Stimulated activated CD4-positive, alpha-beta T cell treated with anti-CD3 and anti-CD28 coated beads, Interleukin-2, amount 100 ng/mL, for 48 hours (primary cell): Measurements from ENCODE around the gene COL1A2.
A peak's percentile ranks its signal among the peaks of the same experiment; 100 is the strongest.

Experiments used
- DNase-seq, 2 donors: peaks; one replicate each; pipeline ENCODE4 v3.0.0-alpha.2; 2020

COL1A2 gene

DNA sequence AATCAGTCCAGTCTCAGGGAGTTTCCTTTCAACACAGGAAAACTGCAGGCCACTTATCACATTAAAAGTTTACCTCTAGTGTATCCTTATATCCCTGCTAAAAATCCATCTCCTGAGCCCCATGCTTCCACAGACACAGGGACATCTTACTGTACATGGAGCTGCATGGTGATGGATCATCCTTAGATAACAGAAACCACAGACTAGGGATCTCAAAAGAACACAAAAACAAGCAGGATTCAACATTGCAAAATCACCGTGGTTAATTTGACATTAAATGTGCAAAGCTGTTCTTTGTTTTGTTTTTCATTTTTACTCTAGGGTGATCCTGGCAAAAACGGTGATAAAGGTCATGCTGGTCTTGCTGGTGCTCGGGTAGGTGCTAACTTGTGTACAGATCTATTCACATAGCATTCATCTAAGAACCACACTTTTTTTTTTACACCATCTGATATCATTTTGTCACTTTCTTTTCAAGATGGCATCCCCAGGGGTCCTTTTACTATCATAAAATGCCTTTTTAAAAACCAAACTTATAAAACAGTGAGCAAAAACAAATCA lies 18.1 kb downstream of the COL1A2 start:
- DNase-seq, result no peak

DNA sequence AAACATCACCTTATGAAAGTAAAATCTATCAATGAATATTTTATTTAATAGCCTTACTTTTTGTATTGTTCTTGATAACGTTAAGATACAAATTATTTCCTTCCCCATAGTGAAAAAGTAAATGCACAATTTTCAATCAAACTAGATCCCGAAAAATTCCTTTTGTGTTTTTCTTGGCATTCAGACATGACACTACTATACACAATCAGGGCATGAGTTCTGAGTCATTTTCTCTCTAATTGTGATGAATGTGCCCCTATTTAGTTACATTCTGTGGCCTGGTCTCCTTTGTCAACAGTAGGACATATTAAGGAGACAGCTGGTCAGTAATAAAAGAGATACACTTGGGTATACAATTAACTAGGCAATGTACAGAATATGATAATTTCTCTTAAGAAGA lies 19.8 kb downstream of the COL1A2 start:
- DNase-seq, result no peak

DNA sequence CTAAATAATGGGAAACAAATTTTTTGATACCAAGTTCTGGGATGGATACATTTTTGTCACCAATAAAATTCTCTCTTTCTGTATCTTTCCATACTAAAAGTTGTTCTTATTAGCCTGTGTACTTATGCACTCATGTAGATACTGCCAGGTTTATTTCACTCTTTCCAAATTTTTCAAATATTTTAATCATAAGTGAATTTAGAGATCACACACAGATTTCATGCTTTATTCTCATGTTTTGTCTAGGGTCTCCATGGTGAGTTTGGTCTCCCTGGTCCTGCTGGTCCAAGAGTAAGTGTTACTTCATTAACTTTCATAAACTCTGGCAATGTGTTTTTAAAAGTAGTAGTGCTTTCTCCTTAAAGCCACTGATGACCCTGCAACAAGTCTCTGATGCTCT lies 20.3 kb downstream of the COL1A2 start:
- no peak for DNase-seq

DNA sequence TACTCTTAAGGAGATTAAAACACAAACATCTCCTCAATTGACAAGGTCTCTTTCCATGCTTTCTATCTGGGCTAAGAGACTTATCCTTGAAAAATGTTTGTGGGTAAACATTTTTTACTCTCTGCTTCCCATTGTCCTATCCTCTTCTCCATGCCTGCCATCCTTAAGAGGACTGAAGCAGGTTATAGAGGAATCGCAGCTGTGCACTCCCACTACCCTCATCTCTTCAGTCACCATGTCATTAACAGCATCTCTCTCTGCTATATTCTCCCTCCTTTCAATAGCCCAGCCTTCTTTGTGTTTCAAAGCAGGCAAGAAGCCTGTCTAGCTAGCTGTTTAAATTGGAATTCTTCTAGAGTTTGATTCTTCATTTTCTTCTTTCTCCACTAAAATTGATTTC lies 22.6 kb downstream of the COL1A2 start:
- DNase-seq, result no peak

DNA sequence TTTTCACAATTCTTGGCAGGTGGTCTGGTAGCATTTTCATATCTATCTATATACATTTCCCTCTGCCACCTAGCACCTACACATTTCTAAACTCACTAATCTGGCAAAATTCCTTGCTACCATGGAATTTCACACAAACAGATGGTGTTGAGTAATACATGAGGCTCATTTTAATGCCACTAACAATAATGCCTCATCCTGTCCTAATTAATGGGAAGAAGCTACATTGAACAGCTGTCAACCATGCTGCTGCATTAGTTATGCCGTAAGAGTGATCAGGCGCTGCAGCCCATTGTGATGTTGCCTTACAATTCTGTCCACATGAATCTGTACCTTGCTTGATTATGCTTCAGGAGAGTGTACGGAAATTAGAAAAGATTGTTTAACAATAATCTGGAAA lies 23.2 kb downstream of the COL1A2 start:
- DNase-seq, result no peak

DNA sequence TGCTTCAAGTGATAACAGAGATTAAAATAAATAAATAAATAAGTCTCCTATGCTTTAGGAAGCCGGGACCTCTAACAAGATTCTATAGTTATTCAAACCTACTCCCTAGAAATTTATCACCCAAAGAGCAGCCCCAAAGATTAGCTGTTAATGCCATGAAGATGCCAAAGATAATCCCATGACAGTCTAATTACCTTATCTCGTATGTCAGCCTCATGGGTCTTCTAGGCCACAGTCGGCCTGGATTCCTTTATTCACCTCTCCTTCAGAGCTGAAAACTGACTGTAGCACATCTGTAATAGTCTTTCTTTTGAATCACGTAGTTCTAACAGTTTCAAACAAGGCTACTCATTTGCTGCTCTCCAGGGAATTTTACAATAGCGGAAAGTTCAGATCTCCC lies 24.2 kb downstream of the COL1A2 start:
- no peak for DNase-seq

DNA sequence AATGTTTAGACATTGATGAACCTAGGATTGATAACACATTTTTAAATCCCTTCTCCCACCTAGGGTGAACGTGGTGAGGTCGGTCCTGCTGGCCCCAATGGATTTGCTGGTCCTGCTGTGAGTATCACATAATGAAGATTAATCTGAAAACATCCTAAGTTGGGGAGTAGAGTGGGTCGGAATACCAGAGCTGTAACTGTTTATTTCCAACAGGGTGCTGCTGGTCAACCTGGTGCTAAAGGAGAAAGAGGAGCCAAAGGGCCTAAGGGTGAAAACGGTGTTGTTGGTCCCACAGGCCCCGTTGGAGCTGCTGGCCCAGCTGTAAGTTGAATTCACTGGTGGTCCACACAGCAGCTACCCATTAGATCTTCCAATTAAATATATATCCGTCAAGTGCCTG lies 25.6 kb downstream of the COL1A2 start:
- no peak for DNase-seq

DNA sequence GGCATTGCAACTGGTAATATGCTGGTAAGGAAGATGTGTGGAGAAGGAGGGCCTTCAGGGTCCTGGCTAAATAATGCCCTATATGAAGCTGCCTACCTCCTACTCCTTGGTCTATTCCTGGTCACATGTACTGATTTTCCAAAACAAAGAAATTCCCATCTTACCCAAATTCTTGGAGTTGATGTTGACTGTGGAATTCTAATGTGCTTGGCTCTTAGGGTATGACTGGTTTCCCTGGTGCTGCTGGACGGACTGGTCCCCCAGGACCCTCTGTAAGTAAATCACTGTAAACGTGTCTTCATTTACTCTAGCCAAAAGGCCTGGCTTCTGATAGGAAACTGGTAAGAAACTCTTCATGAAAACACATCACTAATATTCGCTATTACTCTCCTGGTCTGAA lies 27.0 kb downstream of the COL1A2 start:
- no peak for DNase-seq

DNA sequence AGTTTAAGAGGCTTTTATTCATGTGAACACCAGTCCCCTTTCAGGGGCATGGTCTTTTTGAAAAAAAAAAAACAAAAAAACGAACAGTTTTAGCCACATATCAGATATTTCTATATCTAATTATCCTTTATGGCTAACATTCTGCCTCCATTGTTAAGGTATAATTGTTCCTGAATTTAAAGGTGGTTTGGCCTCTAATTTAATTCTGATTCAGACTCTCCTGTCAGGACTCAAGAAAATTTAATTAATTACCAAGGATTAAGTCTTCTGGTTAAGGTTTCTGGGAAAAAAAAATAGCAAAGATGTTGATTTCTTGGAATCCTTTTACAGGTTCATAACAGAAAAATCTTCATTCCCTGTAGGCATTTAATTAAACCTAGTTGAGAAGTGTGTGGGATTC lies 27.4 kb downstream of the COL1A2 start:
- no peak for DNase-seq

DNA sequence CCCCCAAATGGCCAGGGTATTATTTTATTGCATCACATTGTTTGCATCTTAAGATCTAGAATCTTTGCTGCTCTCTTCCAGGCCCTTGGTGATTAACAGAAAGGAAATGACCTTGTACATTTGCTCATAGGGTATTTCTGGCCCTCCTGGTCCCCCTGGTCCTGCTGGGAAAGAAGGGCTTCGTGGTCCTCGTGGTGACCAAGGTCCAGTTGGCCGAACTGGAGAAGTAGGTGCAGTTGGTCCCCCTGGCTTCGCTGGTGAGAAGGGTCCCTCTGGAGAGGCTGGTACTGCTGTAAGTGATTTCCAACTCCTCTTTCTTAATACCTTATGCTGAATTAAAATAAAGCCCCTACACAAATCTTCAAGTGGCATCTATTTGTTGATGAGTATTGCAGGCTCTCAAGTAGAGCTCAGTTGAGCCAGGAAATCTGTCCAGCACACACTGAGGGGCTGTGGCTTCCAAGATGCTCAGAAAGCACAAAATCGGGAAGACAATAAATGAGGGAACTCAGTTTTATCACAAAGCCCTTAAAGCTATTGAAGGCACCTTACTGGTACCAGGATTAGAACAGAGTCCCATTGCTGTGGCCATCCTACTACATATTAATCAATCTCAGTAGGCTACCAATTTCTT lies 28.2 kb downstream of the COL1A2 start:
- DNase-seq, result no peak

DNA sequence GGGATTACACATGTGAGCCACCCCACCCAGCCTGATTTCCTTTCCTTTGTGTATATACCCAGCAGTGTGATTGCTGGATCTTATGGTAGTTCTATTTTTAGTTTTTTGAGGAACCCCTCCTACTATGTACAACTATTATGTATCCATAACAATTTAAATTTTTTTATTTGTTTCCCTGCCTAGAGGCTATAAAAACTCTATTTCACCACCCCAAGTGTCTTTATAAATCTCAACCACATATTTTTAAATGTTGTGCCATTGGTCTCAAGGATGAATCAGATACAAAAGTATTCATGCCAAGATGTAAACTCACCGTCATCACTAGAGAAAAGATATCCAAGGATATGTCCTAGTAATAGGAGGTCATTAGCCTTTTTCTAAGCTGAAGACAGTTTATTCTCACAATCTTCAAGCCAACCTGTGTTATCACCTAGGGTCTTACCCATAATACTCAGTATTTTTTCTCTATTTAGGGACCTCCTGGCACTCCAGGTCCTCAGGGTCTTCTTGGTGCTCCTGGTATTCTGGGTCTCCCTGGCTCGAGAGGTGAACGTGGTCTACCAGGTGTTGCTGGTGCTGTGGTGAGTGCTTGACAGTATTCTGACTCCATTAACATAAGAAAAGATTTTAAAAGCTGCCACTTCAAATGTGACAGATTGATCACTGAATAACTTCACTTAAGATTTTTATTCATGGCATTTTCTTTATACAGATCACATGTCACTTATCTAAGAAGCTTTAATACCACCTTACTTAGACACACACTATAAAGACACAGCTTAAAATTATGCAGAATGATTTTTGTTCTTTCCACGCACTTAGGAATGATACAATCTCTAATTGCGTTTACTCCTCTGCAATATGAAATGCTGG lies 29.4 kb downstream of the COL1A2 start:
- DNase-seq, result no peak

DNA sequence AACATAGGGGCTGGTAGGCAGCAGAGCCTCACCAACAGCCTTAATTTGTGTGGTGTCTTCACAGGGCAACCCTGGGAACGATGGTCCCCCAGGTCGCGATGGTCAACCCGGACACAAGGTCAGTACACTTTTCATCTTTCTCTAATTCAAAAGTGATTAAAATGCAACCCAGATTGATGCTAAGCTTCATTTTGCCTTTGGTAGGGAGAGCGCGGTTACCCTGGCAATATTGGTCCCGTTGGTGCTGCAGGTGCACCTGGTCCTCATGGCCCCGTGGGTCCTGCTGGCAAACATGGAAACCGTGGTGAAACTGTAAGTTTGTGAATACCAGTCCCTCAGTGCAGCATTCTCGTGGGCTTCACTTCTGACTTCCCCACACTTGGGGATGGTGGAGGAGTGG lies 30.9 kb downstream of the COL1A2 start:
- no peak for DNase-seq

DNA sequence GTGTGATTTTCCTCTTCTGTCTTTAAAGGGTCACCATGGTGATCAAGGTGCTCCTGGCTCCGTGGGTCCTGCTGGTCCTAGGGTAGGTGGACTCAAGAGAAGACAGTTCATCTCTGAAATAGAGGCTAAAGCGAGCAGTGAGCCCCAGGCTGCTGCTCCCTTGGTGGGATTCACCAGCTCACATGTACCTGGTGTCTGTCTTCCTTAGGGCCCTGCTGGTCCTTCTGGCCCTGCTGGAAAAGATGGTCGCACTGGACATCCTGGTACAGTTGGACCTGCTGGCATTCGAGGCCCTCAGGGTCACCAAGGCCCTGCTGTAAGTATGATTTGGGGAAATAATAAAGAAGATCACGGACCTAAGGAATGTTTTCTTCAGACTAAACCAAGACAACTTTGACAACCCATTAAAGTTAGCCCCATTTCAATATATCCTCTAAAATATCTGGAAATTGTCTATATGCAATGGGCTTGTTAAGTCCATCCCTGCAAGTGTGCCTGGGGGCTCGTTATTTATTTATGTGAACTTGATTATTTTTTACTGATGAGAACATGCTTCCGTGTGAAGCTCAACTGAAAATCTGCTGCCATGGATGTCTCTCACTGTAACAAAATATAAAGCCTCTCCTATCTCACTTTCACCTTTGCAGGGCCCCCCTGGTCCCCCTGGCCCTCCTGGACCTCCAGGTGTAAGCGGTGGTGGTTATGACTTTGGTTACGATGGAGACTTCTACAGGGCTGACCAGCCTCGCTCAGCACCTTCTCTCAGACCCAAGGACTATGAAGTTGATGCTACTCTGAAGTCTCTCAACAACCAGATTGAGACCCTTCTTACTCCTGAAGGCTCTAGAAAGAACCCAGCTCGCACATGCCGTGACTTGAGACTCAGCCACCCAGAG lies 32.5 kb downstream of the COL1A2 start:
- no peak for DNase-seq

DNA sequence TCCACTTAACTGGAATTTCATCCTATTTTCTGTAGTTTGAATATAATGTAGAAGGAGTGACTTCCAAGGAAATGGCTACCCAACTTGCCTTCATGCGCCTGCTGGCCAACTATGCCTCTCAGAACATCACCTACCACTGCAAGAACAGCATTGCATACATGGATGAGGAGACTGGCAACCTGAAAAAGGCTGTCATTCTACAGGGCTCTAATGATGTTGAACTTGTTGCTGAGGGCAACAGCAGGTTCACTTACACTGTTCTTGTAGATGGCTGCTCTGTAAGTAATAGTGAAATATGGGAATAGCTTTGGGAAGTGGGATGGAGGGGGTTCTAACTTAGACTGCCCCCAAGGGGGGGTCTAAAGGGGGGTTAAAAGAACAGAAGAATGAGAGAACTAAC lies 34.5 kb downstream of the COL1A2 start:
- no peak for DNase-seq

DNA sequence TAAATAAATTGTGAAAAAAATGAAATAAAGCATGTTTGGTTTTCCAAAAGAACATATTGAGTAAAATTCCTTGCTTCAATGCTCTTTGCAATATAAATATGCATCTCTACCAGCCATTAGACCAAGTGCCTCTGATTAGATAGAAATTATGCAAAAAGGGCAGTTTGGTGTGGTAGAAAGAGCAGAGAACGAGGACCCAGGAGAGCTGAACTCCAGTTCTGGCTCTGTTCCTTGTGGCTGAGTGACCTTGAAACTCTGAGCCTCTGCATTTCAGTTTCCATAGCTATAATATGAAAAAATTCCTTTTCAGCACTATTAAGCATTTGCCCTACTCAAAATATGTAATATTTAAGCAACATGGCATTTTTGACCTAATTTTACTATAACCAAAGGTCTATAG lies 36.5 kb downstream of the COL1A2 start:
- no peak for DNase-seq

DNA sequence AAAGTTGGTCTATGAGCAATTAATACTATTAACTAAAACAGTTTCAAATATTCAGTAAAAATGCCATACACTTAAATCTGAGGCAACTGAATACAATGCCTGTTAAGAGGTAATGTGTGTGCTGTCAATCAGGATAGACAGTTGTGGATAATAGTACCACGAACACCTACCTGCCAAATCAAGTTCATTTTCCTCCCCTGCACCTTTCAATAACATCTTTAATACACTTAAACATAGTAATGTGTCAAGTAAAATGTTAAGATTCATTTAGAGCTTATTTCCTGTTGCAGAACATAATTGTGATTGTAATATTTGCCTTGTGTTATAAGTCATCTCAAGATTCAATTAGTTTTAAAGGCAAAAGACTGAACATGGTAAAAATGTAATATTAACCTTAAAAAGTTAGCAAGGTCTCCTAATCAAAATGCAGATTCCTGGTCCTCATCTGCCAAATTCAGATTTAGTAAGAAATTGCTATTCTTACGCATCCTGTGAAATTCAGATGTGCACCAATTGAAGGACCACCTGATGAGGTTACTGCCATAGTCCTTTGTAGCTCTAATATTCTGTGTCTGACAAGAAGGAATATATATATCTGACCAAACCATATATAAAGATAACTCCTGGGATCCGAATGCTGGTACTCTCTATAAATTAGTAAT lies 37.1 kb downstream of the COL1A2 start:
- no peak for DNase-seq

DNA sequence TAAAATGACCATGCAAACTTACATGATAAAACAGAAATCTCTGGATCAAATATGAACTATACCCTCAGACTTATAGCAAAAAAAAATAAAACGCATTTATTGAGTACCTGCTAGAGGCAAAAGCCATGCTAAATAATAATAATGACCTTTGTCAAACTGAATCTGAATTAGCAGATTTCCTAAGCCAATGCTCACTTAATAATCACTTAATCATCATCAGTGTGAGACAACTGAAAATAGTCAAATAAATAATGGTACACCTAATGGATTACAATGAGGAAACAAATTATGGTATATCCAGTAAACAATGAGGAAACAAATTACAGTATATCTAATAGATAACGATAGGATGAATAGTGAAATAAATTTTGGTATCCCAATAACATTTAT lies 37.6 kb downstream of the COL1A2 start:
- no peak for DNase-seq

DNA sequence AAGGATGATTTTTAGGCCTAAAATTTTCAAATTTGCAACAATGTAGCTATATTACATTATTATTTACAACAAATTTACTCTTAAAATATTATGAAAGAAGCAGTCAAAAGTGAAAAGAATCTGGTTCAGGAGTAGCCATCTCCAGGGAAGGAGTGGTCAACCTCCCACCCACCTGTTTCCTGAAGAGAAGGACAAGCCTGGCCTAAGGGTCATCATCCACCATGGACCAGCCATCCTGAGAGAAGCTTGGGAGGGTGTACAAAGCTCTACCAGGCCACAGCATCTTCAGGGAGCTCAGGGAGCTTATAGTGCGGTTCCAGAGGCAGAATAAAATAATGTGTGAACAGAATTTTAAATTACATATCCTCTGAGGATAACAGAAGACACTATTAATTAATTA lies 38.1 kb downstream of the COL1A2 start:
- DNase-seq, result no peak

DNA sequence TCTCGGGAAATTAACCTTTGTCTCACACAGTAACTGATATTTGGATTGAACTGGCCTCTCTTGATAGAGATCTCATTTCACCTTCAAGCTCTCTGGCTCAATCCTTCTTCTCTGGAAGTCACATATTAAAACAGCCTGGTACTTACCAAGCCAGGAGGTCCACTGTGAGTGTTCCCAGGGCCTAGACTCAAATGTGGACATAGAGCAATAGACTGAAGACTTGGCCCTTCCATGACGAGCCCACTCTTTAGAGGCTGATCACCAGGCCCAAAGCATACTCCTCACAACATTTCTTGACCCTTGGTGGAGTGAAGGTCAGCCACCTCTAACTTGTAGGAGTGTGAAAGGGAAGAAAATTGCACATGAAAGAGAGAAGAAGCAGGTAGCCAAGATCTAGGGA lies 38.5 kb downstream of the COL1A2 start:
- no peak for DNase-seq

DNA sequence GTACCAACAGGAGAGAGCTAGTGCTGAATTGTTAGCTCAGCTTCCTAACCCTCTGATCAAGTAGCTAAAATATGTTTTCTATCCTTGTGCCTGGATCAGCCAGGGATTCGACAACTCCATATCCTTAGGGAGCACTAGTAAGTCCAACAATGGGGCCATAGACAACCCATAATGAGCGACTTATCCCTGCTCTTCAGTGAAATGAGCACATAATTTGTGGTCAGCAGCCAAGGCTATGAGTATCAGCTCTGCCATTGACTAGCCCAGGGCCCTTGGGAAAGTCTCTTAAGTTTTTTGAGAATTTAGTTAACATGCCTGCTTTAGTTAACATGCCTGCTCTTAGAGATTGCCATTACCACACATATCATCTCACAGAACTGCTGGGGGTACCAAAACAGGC lies 39.3 kb downstream of the COL1A2 start:
- DNase-seq, result no peak

DNA sequence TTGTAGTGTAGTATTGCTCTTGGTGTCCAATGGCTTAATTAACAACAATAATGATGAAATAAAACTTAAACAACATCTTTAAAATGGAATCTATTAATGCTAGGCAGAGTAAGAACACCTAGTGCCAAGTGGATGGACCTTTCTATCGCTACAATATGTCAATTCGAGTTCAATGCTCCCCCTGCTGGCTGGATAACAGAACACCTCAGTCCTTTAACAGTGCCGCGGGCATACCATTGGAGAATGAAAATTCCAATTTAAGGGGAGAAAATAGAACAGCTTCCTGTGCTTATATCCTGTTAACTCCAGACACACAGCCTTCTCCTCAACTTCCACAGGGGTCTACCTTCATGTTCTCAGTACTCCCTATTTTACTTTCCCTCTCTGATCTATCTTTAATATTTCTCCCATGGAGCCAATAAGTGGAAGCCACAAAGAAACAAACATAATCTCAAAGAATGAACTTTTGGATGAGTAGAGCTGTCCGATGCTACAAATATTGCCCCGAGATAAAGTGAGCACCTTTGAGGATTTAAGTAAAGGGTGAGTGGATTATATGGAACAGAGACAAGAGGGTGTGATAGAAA lies 41.4 kb downstream of the COL1A2 start:
- peak; percentile 40 to 56 for DNase-seq

DNA sequence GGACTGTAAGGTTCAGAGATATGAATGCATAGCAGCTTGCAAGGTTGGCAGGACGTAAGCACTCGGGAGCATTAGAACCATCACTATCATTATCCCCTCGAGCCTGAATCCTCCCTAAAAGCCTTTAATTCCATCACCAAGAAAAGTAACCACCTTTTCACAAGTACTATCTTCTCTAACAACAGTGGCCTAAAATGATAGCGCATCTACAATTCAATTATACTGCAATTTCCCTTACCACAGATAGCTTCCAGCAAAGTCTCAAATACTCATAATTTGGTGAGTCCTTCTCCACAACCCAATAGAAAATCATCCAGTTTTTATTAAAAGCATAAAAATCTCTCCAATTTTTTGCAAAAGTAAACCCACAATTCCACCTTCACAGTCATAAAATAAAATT lies 42.0 kb downstream of the COL1A2 start:
- no peak for DNase-seq
